PC-9 (cell line): ENCODE results near the gene KLF13. TPM values are rescaled to one million over a fixed set of nuclear protein-coding genes. Genes with fewer than 3 reads are reported as not detected.
A peak's percentile ranks its signal among the peaks of the same experiment; 100 is the strongest.

Experiments
- Bru-seq: library from RNA; stranded (reverse); fragments of 400-500 nt; gene quantifications from one replicate; lab custom pipeline; 2021; lab: Mats Ljungman, UMichigan
- BruChase-seq, 2 experiments: library from RNA; stranded (reverse); fragments of 400-500 nt; gene quantifications; one replicate each; lab custom pipeline; 2021; lab: Mats Ljungman, UMichigan
- BruUV-seq: library from RNA; stranded (reverse); fragments of 400-500 nt; replicated peaks from 2 replicates; lab custom pipeline; 2021; lab: Mats Ljungman, UMichigan
- CTCF ChIA-PET: fragments of 300-600 bp; sonication (Branson Sonifier 250); formaldehyde crosslinking; loops from one replicate; lab custom pipeline; 2022; ENCODE audit warnings: antibody characterized with exemption; lab: Charles Lee
- POLR2A ChIA-PET: fragments of 300-600 bp; sonication (Branson Sonifier 250); formaldehyde crosslinking; loops from one replicate; lab custom pipeline; 2022; ENCODE audit warnings: antibody characterized with exemption; ENCODE audit not compliant: unreplicated experiment; lab: Charles Lee
- DNase-seq, 2 experiments: peaks; one replicate each; pipeline versions ENCODE4 v3.0.0 to v3.0.0-alpha.2; 2015 to 2022; ENCODE audit warnings: mixed read lengths in 1 of 2
- H2AFZ ChIP-seq: fragments of 200-600 bp; sonication (generic); 2 replicates; pipeline ENCODE4 v1.8.1; 2017; ENCODE audit warnings: antibody characterized with exemption
- H3F3A ChIP-seq: fragments of 200-600 bp; sonication (generic); 2 replicates; pipeline ENCODE4 v1.8.1; 2017; ENCODE audit warnings: antibody characterized with exemption, mild to moderate bottlenecking, low read depth; ENCODE audit not compliant: insufficient read depth
- H3K27ac ChIP-seq: fragments of 200-600 bp; sonication (generic); 2 replicates; pipeline ENCODE4 v1.6.1; 2016; ENCODE audit warnings: mixed run types
- H3K27me3 ChIP-seq: fragments of 200-600 bp; sonication (generic); 2 replicates; pipeline ENCODE4 v1.6.1; 2016; ENCODE audit warnings: low read depth, mixed run types; ENCODE audit not compliant: insufficient read depth
- H3K36me3 ChIP-seq: fragments of 200-600 bp; sonication (generic); 2 replicates; pipeline ENCODE4 v1.6.1; 2016; ENCODE audit warnings: low read depth, mixed run types
- H3K4me1 ChIP-seq: fragments of 200-600 bp; sonication (generic); replicated peaks from 2 replicates; pipeline ENCODE4 v1.6.1; 2016; ENCODE audit warnings: mixed run types; ENCODE audit not compliant: insufficient read depth
- H3K4me2 ChIP-seq: fragments of 200-600 bp; sonication (generic); 2 replicates; pipeline ENCODE4 v1.6.1; 2017; ENCODE audit warnings: mixed run types
- H3K4me3 ChIP-seq: fragments of 200-600 bp; sonication (generic); 2 replicates; pipeline ENCODE4 v1.6.1; 2016; ENCODE audit warnings: mixed run types
- H3K79me2 ChIP-seq: fragments of 200-600 bp; sonication (generic); 2 replicates; pipeline ENCODE4 v1.6.1; 2017; ENCODE audit warnings: low read depth, mixed run types
- H3K9me2 ChIP-seq: fragments of 200-600 bp; sonication (generic); 2 replicates; pipeline ENCODE4 v1.8.1; 2017; ENCODE audit warnings: mild to moderate bottlenecking; ENCODE audit not compliant: insufficient read depth
- H3K9me3 ChIP-seq: fragments of 200-600 bp; sonication (generic); 2 replicates; pipeline ENCODE4 v1.8.1; 2016; ENCODE audit warnings: low read depth; ENCODE audit not compliant: insufficient read depth
- H4K20me1 ChIP-seq: fragments of 200-600 bp; sonication (generic); 2 replicates; pipeline ENCODE4 v1.8.1; 2017; ENCODE audit not compliant: insufficient read depth
- CTCF ChIP-seq: fragments of 200-600 bp; sonication (generic); conservative IDR thresholded peaks from 2 replicates; pipeline ENCODE4 v1.6.1; 2017; ENCODE audit warnings: mixed run types, antibody characterized with exemption, mild to moderate bottlenecking, moderate library complexity
- EZH2 ChIP-seq: fragments of 200-600 bp; sonication (generic); IDR thresholded peaks from 2 replicates; pipeline ENCODE4 v1.8.0; 2017; ENCODE audit warnings: antibody characterized with exemption, low read depth
- intact Hi-C: fragments of 100-400 bp; cut with micrococcal nuclease; formaldehyde crosslinking; loops from one replicate; pipeline ENCODE4 v1.10.0; 2022; ENCODE audit not compliant: unreplicated experiment
- long read RNA-seq: library from polyadenylated mRNA; stranded (forward); transcript quantifications from one replicate; pipeline ENCODE4 v2.0.0, GENCODE V29; 2022
- total RNA-seq: library from RNA; stranded (reverse); gene quantifications from 2 replicates; pipeline ENCODE4 v1.2.3, GENCODE V29; 2021

The KLF13 gene
- total RNA-seq, result 2.5 and 3.4 TPM in 2 replicates
- Bru-seq, nascent RNA, result percentile 31 among the genes with signal in this experiment
- BruChase-seq, experiment 1, labeled RNA remaining after a 2-hour chase, result percentile 36 among the genes with signal in this experiment
- percentile 42 among the genes with signal in this experiment for BruChase-seq, experiment 2, labeled RNA remaining after a 6-hour chase
- long read RNA-seq, partial matches to known transcripts, result 2 of 3 reads
- long read RNA-seq, other reads (novel, unspliced or antisense), result 1 of 3 reads

- H3K27ac ChIP-seq, result no peak within 1 kb of the TSS
- H3K4me2 ChIP-seq, result no peak within 1 kb of the TSS
- H3K4me1 ChIP-seq, result no peaks in the 10 kb centered on the region
- DNase-seq, result peak in 1 of 2 experiments; percentile 88
- no peak within 1 kb of the TSS for H2AFZ ChIP-seq
- no peaks in the 10 kb centered on the region for H3K79me2 ChIP-seq
- H3F3A ChIP-seq, result no peaks in the 10 kb centered on the region
- ChIA-PET POLR2A (no interaction called here), CTCF (no interaction called here)
- intact Hi-C loops, result loop anchor here (5.0 kb wide), 1 partner anchor 334 kb away; the partner anchor contains the start of gene MTMR10
- no TSS peak for BruUV-seq
- no peak for TF ChIP-seq CTCF
- H3K36me3 ChIP-seq, result no peaks in the 10 kb centered on the region
- H3K9me2 ChIP-seq, result no peaks in the 10 kb centered on the region
- no peaks in the 10 kb centered on the region for H3K27me3 ChIP-seq
- H4K20me1 ChIP-seq, result no peaks in the 10 kb centered on the region
- no peak within 1 kb of the TSS for H3K4me3 ChIP-seq
- H3K9me3 ChIP-seq, result no peaks in the 10 kb centered on the region
These were observed at the start of gene KLF13 for GRCh38 chr15:31326156-31326874. TSS of gene KLF13 (plus strand) at chr15:31326835. CDS start at chr15:31327213, 378 bp downstream.

GRCh38 chr15:31277335-31278060 lies 49.1 kb upstream of the KLF13 start:
- POLR2A ChIA-PET, result no interaction called here

More at GRCh38 chr15:31277335-31278060, 49.1 kb upstream of the KLF13 start:
- no peaks in the 10 kb centered on the region for H3K9me2 ChIP-seq
- BruUV-seq, result no TSS peak
- H3K27ac ChIP-seq, result no peak overlapping the region
- no peaks in the 10 kb centered on the region for H3K9me3 ChIP-seq
- H2AFZ ChIP-seq, result no peak overlapping the region
- TF ChIP-seq EZH2 (no peak), CTCF (no peak)
- H3K4me3 ChIP-seq, result no peak overlapping the region
- H3F3A ChIP-seq, result no peaks in the 10 kb centered on the region
- H3K79me2 ChIP-seq, result no peaks in the 10 kb centered on the region
- intact Hi-C loops, result no loop called here
- H3K36me3 ChIP-seq, result no peaks in the 10 kb centered on the region
- H3K4me2 ChIP-seq, result no peak overlapping the region
- no peaks in the 10 kb centered on the region for H4K20me1 ChIP-seq
- DNase-seq, result no peak
- H3K4me1 ChIP-seq, result no peaks in the 10 kb centered on the region
- CTCF ChIA-PET, result no interaction called here
- H3K27me3 ChIP-seq, result peaks cover 28% of the 10 kb centered on the region
